Fibroblast of the aortic adventitia (primary cell): Measurements from ENCODE around the gene TP53TG3F. TPM values are rescaled to one million over a fixed set of nuclear protein-coding genes. Genes with fewer than 3 reads are reported as not detected.
"Not testable (repeated sequence)": the region's sequence is repeated elsewhere in the genome, so short reads cannot be mapped to it uniquely, and the experiment has no call there.

Source experiments
- DNase-seq: peaks from one replicate; pipeline ENCODE4 v3.0.0-alpha.2; 2010; ENCODE audit warnings: low read depth
- H3K4me3 ChIP-seq: 2 replicates; pipeline ENCODE4 v1.5.1; 2011; ENCODE audit warnings: low read depth, mild to moderate bottlenecking, control low read depth, low read length, moderate library complexity
- small RNA-seq: library from RNA; depleted of rRNA; stranded (forward); fragments of <200 nt; gene quantifications from one replicate; pipeline ENCODE3, GENCODE V24; 2012
- total RNA-seq: library from RNA; depleted of rRNA; stranded (reverse); fragments of >200 nt; gene quantifications from 2 replicates; pipeline ENCODE4 v1.2.3, GENCODE V29; 2012; ENCODE audit warnings: low replicate concordance

Gene TP53TG3F
- not detected in 2 replicates for total RNA-seq

- not testable (repeated sequence) for H3K4me3 ChIP-seq, DNase-seq
These were observed at the start of gene TP53TG3F for GRCh38 chr16:33459312-33459711. TSS of gene TP53TG3F (plus strand) at chr16:33459612. CDS start at chr16:33459680, 68 bp downstream.

GRCh38 chr16:33491611-33492010, 32.2 kb downstream of the TP53TG3F start:
- not testable (repeated sequence) for H3K4me3 ChIP-seq, DNase-seq

- DNase-seq, H3K4me3 ChIP-seq: not testable (repeated sequence)
These were observed 47.8 kb downstream of the TP53TG3F start for GRCh38 chr16:33507231-33507630.

- DNase-seq, H3K4me3 ChIP-seq: not testable (repeated sequence)
These were observed 49.7 kb downstream of the TP53TG3F start for GRCh38 chr16:33509070-33509469.

GRCh38 chr16:33509906-33510305, 50.5 kb downstream of the TP53TG3F start:
- not testable (repeated sequence) for H3K4me3 ChIP-seq, DNase-seq

Small RNA genes lying within 50 kb of the gene (small RNA-seq; reads per million reads assigned to genes)
- gene AC136944.5 (not detected), gene AC136944.6 (not detected)

Other genes with a start within 250 kb of the TP53TG3F start
- not detected in 2 replicates for gene TP53TG3E, start 155.3 kb upstream of the TP53TG3F start, total RNA-seq
- gene TP53TG3B, start 98.8 kb upstream of the TP53TG3F start, total RNA-seq, result not detected in 2 replicates